HG02571 (cell line): ENCODE data around the gene GIMAP7.

Experiments
- ATAC-seq: cut with Tn5 transposase; IDR thresholded peaks from one replicate; pipeline ENCODE4 v1.9.1; 2021; ENCODE audit warnings: mild to moderate bottlenecking, moderate library complexity; ENCODE audit not compliant: unreplicated experiment

GIMAP7 gene

DNA sequence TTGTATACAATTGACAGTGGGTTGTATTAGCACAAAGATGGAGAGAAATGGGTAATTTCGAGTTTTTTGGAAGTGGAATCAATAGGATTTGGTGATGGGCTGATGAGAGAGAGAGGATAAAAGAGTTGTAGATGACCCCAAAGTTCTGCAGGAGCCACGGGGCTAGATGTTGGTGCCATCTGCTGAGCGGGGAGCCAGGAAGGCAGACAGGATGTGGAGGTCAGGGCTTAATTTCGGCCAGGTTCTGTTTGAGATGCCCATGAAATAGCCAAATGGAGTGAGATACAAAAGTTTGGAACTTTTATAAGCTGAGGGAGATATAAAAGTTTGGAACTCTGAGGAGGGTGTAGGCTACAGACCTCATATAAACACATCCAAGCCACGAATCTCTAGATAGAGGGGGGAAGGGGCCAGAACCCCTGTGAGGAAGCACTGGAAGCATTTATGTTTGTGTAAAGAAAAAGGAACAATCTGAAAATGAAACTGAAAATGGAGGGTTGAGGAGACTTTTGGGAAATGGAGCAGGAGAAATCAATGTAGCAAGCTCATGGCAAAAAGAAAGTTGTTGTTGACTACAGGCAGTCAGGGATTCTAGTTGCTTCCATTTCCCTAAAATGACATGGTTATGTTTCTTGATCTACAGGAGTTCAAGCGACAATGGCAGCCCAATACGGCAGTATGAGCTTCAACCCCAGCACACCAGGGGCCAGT, 54.7 kb downstream of the GIMAP7 start:
- ATAC-seq: no peak
